OCI-LY7 (cell line): ENCODE measurements around the gene AKIRIN2. TPM values are rescaled to one million over a fixed set of nuclear protein-coding genes. Genes with fewer than 3 reads are reported as not detected.

ENCODE experiments used
- BruUV-seq: library from RNA; stranded (reverse); fragments of 400-500 nt; replicated peaks from 2 replicates; lab custom pipeline; 2021; lab: Mats Ljungman, UMichigan
- CTCF ChIA-PET: fragments of 300-600 bp; sonication (Branson Sonifier 250); formaldehyde crosslinking; loops from one replicate; lab custom pipeline; 2022; ENCODE audit warnings: antibody characterized with exemption; ENCODE audit not compliant: unreplicated experiment; lab: Charles Lee
- POLR2A ChIA-PET: fragments of 300-600 bp; sonication (Branson Sonifier 250); formaldehyde crosslinking; loops from one replicate; lab custom pipeline; 2022; ENCODE audit warnings: antibody characterized with exemption; lab: Charles Lee
- DNase-seq: peaks from one replicate; pipeline ENCODE4 v3.0.0-alpha.2; 2015; ENCODE audit warnings: low spot score
- H2AFZ ChIP-seq: fragments of 200-600 bp; sonication (generic), shearing (Covaris generic); 2 replicates; pipeline ENCODE4 v1.6.1; 2014; ENCODE audit warnings: mild to moderate bottlenecking, antibody characterized with exemption, low read length, moderate library complexity
- H3K27ac ChIP-seq: fragments of 200-600 bp; sonication (generic); 2 replicates; pipeline ENCODE4 v1.5.1; 2014; ENCODE audit warnings: mixed run types, low read depth, mild to moderate bottlenecking, moderate library complexity, low read length, inconsistent platforms; ENCODE audit not compliant: poor library complexity, severe bottlenecking
- H3K36me3 ChIP-seq: fragments of 200-600 bp; sonication (generic); 2 replicates; pipeline ENCODE4 v1.6.1; 2014; ENCODE audit warnings: mild to moderate bottlenecking, antibody characterized with exemption, low read length, moderate library complexity, mixed read lengths; ENCODE audit not compliant: insufficient read depth
- H3K4me1 ChIP-seq: fragments of 200-600 bp; sonication (generic); 2 replicates; pipeline ENCODE4 v1.5.1; 2014; ENCODE audit warnings: mild to moderate bottlenecking, low read length; ENCODE audit not compliant: insufficient read depth, poor library complexity, severe bottlenecking
- H3K4me2 ChIP-seq: fragments of 200-600 bp; sonication (generic); 2 replicates; pipeline ENCODE4 v1.6.1; 2014; ENCODE audit warnings: mild to moderate bottlenecking, low read length
- H3K4me3 ChIP-seq: fragments of 200-600 bp; sonication (generic); 2 replicates; pipeline ENCODE4 v1.5.1; 2014; ENCODE audit warnings: mild to moderate bottlenecking, low read depth, low read length; ENCODE audit not compliant: poor library complexity, severe bottlenecking
- H3K79me2 ChIP-seq: fragments of 200-600 bp; sonication (generic); 2 replicates; pipeline ENCODE4 v1.6.1; 2016; ENCODE audit warnings: low read depth, mild to moderate bottlenecking, low read length, moderate library complexity, mixed read lengths; ENCODE audit not compliant: insufficient read depth
- H3K9me2 ChIP-seq: fragments of 200-600 bp; sonication (generic); 2 replicates; pipeline ENCODE4 v1.6.1; 2016; ENCODE audit warnings: mild to moderate bottlenecking, low read length, mixed read lengths; ENCODE audit not compliant: insufficient read depth
- H3K9me3 ChIP-seq: fragments of 200-600 bp; sonication (generic); 2 replicates; pipeline ENCODE4 v1.6.1; 2014; ENCODE audit warnings: mild to moderate bottlenecking, mixed run types, low read length, mixed read lengths
- H4K20me1 ChIP-seq: fragments of 200-600 bp; sonication (generic); 2 replicates; pipeline ENCODE4 v1.6.1; 2014; ENCODE audit warnings: mild to moderate bottlenecking, antibody characterized with exemption, low read length, moderate library complexity, mixed read lengths; ENCODE audit not compliant: insufficient read depth
- CTCF ChIP-seq: fragments of 200-600 bp; sonication (generic); conservative IDR thresholded peaks from 2 replicates; pipeline ENCODE4 v1.5.1; 2014; ENCODE audit warnings: mild to moderate bottlenecking, antibody characterized with exemption, low read length, moderate library complexity, mixed read lengths
- EZH2phosphoT487 ChIP-seq: fragments of 200-600 bp; sonication (generic); IDR thresholded peaks from 2 replicates; pipeline ENCODE4 v1.6.1; 2018; ENCODE audit warnings: low read depth, borderline replicate concordance, mild to moderate bottlenecking, mixed run types, antibody characterized with exemption, low read length, moderate library complexity, mixed read lengths
- intact Hi-C: fragments of 100-400 bp; cut with micrococcal nuclease; formaldehyde crosslinking; loops from one replicate; pipeline ENCODE4 v1.10.0; 2022; ENCODE audit not compliant: unreplicated experiment
- total RNA-seq, 2 experiments: library from RNA; depleted of rRNA in 1 of 2; stranded (reverse); fragments of >200 nt in 1 of 2; shearing (Covaris generic) in 1 of 2; gene quantifications; 2 replicates each; pipeline ENCODE4 v1.2.3, GENCODE V29; 2014 to 2022

The AKIRIN2 gene
- total RNA-seq, 2 experiments from 2014 or later: 70.4 to 127 TPM

GRCh38 chr6:87663434-87663833, 38.6 kb downstream of the AKIRIN2 start:
- H3K4me3 ChIP-seq: no peak overlapping the region
- BruUV-seq: no TSS peak
- H3K9me2 ChIP-seq: no peaks in the 10 kb centered on the region
- no peaks in the 10 kb centered on the region for H3K79me2 ChIP-seq
- H4K20me1 ChIP-seq: no peaks in the 10 kb centered on the region
- H2AFZ ChIP-seq: no peak overlapping the region
- H3K4me1 ChIP-seq: no peaks in the 10 kb centered on the region
- CTCF ChIA-PET: no interaction called here
- H3K36me3 ChIP-seq: peaks cover 74% of the 10 kb centered on the region
- no peak for TF ChIP-seq CTCF
- TF ChIP-seq EZH2phosphoT487: no peak
- intact Hi-C loops: no loop called here
- no peaks in the 10 kb centered on the region for H3K9me3 ChIP-seq
- POLR2A ChIA-PET: interaction anchor here (0.6 kb wide), 2 partner anchors 94 to 116 kb away, joined by 3 read pairs; no protein-coding TSS in a partner anchor
- no peak overlapping the region for H3K4me2 ChIP-seq
- no peak overlapping the region for H3K27ac ChIP-seq
- no peak for DNase-seq

DNA sequence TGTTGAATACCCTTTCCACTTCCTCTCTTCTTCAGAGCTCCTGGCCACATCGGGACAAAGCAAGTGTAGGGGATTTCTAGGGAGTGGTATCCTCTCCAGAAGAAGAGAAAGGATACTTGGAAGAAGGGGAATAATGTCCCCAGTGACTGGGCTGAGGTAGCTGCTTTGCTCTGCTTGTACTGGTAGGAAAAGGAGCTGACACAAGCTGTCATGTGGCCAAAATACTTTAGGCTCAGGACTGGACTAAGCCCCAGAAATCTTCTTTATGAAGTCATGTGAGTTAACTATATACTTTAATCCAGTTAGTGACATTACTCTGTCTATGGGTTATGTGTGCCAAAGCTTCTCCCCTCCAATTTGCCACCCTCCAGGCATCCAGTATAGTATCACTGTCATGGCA, 40.5 kb downstream of the AKIRIN2 start:
- no peak overlapping the region for H3K4me2 ChIP-seq
- H3K9me3 ChIP-seq: no peaks in the 10 kb centered on the region
- H2AFZ ChIP-seq: no peak overlapping the region
- H3K9me2 ChIP-seq: no peaks in the 10 kb centered on the region
- intact Hi-C loops: no loop called here
- H3K27ac ChIP-seq: no peak overlapping the region
- no peak overlapping the region for H3K4me3 ChIP-seq
- peaks cover 7% of the 10 kb centered on the region for H3K4me1 ChIP-seq
- H4K20me1 ChIP-seq: no peaks in the 10 kb centered on the region
- no peak for TF ChIP-seq EZH2phosphoT487
- no peak for TF ChIP-seq CTCF
- DNase-seq: no peak
- ChIA-PET POLR2A (interaction anchor here (0.6 to 0.7 kb wide), 3 partner anchors 9 to 1211 kb away, joined by 3 to 4 read pairs (median 3); no protein-coding TSS in a partner anchor), CTCF (no interaction called here)
- peaks cover 74% of the 10 kb centered on the region for H3K36me3 ChIP-seq
- BruUV-seq: no TSS peak
- no peaks in the 10 kb centered on the region for H3K79me2 ChIP-seq

DNA sequence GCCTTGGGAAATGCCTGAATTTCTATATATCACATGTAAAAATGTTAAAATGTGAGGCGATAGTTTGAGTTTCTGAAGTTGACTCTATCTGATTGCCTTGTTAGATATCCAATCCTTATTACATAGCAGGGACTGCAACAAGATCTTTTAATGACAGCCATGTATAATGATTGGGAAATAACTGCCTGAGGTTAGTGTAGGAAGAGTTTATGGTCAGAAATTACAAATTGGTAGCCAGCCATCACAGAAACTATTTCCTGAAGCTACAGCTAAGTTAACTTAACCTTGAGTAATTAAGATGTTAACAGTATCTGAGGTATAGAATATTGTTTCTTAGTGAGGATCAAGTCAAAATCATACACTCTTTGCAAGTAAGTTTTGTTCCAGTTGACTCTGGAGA, 41.0 kb downstream of the AKIRIN2 start:
- no peak for DNase-seq
- Histone ChIP-seq H2AFZ (no peak overlapping the region), H3K4me2 (no peak overlapping the region), H3K4me1 (peaks cover 7% of the 10 kb centered on the region), H3K27ac (no peak overlapping the region), H3K36me3 (peaks cover 77% of the 10 kb centered on the region), H3K4me3 (no peak overlapping the region), H3K9me2 (no peaks in the 10 kb centered on the region), H4K20me1 (no peaks in the 10 kb centered on the region), H3K9me3 (no peaks in the 10 kb centered on the region), H3K79me2 (no peaks in the 10 kb centered on the region)
- POLR2A ChIA-PET: interaction anchor here (0.6 to 1.2 kb wide), 5 partner anchors 8 to 1212 kb away, joined by 3 to 4 read pairs (median 4); no protein-coding TSS in a partner anchor
- no TSS peak for BruUV-seq
- TF ChIP-seq CTCF (no peak), EZH2phosphoT487 (no peak)
- intact Hi-C loops: no loop called here
- CTCF ChIA-PET: no interaction called here
